ENCODE measurements around the gene KSR2. TPM values are rescaled to one million over a fixed set of nuclear protein-coding genes. Genes with fewer than 3 reads are reported as not detected.

The KSR2 gene
- total and polyA plus RNA-seq, 10 of the 15 experiments (the other 5 are each of a cell fraction or from before 2014, with no cell fraction given): under 0.01 to 1.5 (median 0.01) TPM; not detected in 3

DNA sequence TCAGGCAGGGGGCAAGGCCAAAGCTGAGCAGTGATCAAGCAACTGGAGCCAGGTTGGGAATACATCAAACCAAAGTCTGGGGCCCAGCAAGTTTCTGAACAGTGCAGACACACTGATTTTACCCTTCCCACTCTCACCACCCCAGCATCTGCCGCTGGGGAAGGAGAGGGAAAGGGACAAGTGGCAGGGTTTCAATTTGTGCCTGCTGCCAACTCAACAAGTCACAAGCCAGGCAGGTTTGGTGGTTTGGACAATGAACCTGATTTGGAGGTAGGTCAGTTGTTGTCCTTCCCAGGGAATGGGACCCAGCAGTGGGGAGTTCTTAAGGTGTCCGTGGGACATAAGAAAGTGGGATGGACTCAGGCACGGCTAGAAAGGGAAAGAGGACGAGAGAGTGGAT is 455.4 kb downstream of the KSR2 start:
- in situ Hi-C loops (cut with MboI) (no loop called here), intact Hi-C loops (cut with micrococcal nuclease; ENCODE audit: unreplicated experiment) (no loop called here)
- POLR2A ChIA-PET: no interaction called here
- Histone ChIP-seq H3K79me2 (ENCODE audit: control insufficient read depth, insufficient read depth, low read length) (no peaks in the 10 kb centered on the region), H3K4me3 (no peak overlapping the region), H3K4me2 (ENCODE audit: control insufficient read depth, insufficient read depth) (no peak overlapping the region), H3K9ac (ENCODE audit: control insufficient read depth, insufficient read depth, low read length) (no peak overlapping the region), H3K27me3 (replicated peaks in 1 of 2; ENCODE audit: control insufficient read depth in 2 of 2, insufficient read depth in 2 of 2, low read length in 1 of 2) (no peaks in the 10 kb centered on the region; a peak in 2 of 4 replicates), H4K20me1 (ENCODE audit: control insufficient read depth, insufficient read depth) (no peaks in the 10 kb centered on the region), H3K4me1 (ENCODE audit: control insufficient read depth, insufficient read depth, low read length) (no peaks in the 10 kb centered on the region), H3K36me3 (ENCODE audit: control insufficient read depth in 2 of 2, insufficient read depth in 2 of 2, low read length in 1 of 2) (no peaks in the 10 kb centered on the region), H3K27ac (ENCODE audit: control insufficient read depth, insufficient read depth) (no peak overlapping the region), H3K9me3 (replicated peaks; ENCODE audit: control insufficient read depth, insufficient read depth, low read length) (no peaks in the 10 kb centered on the region), H2AFZ (ENCODE audit: control insufficient read depth, low read depth, low read length) (no peak overlapping the region)
- 0% methylated on average over 4 of the region's 4 CpGs for WGBS (ENCODE audit: insufficient coverage, insufficient replicate concordance, low lambda C conversion rate, missing lambda C conversion rate)
- TF ChIP-seq SMARCA5 (IDR thresholded peaks at IDR 0.05): no peak
- TF ChIP-seq POLR2A (IDR thresholded peaks at IDR 0.05; ENCODE audit: low read depth, low read length): no peak
- TF ChIP-seq CBX5 (IDR thresholded peaks at IDR 0.05; ENCODE audit: low read depth): no peak
- SMC1A ChIA-PET (ENCODE audit: uncharacterized antibody, unreplicated experiment): no interaction called here
- CTCF ChIA-PET: interaction anchor here (1.3 kb wide), 1 partner anchor 38 kb away, joined by 4 read pairs; no protein-coding TSS in a partner anchor
- RAD21 ChIA-PET (ENCODE audit: unreplicated experiment): no interaction called here
- ATAC-seq (no peak), FAIRE-seq (no peak), DNase-seq (ENCODE audit: low read depth, low spot score) (no peak)
- BruUV-seq (replicated peaks): no TSS peak

DNA sequence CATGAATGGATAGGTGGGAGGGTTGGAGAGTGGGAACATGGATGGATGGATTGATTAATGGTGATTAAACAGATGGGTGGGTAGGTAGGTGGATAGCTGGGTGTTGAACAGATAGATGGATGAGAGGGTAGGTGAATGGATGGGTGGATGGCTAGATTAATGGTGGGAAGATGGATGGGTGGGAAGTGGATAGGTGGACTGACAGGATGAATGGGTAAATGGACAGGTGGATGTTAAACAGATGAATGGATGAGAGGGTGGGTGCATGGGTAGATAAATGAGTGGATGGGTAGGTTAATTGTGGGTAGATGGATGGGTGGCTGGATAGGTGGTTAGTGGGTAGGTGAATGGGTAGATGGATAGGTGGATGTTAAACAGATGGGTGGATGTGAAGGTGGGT is 460.3 kb downstream of the KSR2 start:
- intact Hi-C loops (cut with micrococcal nuclease; ENCODE audit: unreplicated experiment): no loop called here

More for the DNA sequence above, 460.3 kb downstream of the KSR2 start:
- BruUV-seq (replicated peaks): no TSS peak
- H3K9ac ChIP-seq (ENCODE audit: control insufficient read depth, insufficient read depth, low read length): no peak overlapping the region
- no peaks in the 10 kb centered on the region for H3K27me3 ChIP-seq (replicated peaks in 1 of 2; ENCODE audit: control insufficient read depth in 2 of 2, insufficient read depth in 2 of 2, low read length in 1 of 2)
- H3K79me2 ChIP-seq (ENCODE audit: control insufficient read depth, insufficient read depth, low read length): no peaks in the 10 kb centered on the region
- FAIRE-seq (no peak), ATAC-seq (no peak), DNase-seq (ENCODE audit: low read depth, low spot score) (no peak)
- no peak overlapping the region for H3K4me2 ChIP-seq (ENCODE audit: control insufficient read depth, insufficient read depth)
- H3K4me1 ChIP-seq (ENCODE audit: control insufficient read depth, insufficient read depth, low read length): no peaks in the 10 kb centered on the region
- POLR2A ChIA-PET: no interaction called here
- no peaks in the 10 kb centered on the region for H4K20me1 ChIP-seq (ENCODE audit: control insufficient read depth, insufficient read depth)
- SMC1A ChIA-PET (ENCODE audit: uncharacterized antibody, unreplicated experiment): no interaction called here
- TF ChIP-seq NFYB (IDR thresholded peaks at IDR 0.05; ENCODE audit: insufficient read depth, low read depth, low read length) (no peak), FOXK2 (IDR thresholded peaks at IDR 0.05) (no peak), GATAD2B (conservative IDR thresholded peaks at IDR 0.05; ENCODE audit: low read depth) (no peak), SRF (IDR thresholded peaks at IDR 0.05; ENCODE audit: low read depth in 2 of 2, low read length in 2 of 2) (no peak), CBFB (IDR thresholded peaks at IDR 0.05; ENCODE audit: low read depth) (no peak)
- H3K27ac ChIP-seq (ENCODE audit: control insufficient read depth, insufficient read depth): no peak overlapping the region
- H3K4me3 ChIP-seq: no peak overlapping the region
- in situ Hi-C loops (cut with MboI): no loop called here
- no peak overlapping the region for H2AFZ ChIP-seq (ENCODE audit: control insufficient read depth, low read depth, low read length)
- no peaks in the 10 kb centered on the region for H3K9me3 ChIP-seq (replicated peaks; ENCODE audit: control insufficient read depth, insufficient read depth, low read length)
- CTCF ChIA-PET: no interaction called here
- RAD21 ChIA-PET (ENCODE audit: unreplicated experiment): no interaction called here
- no peaks in the 10 kb centered on the region for H3K36me3 ChIP-seq (ENCODE audit: control insufficient read depth in 2 of 2, insufficient read depth in 2 of 2, low read length in 1 of 2)

Measured in GM12878 (cell line).